NCI-H524 treated with DMSO at 0.1 percent for 48 hours (cell line): ENCODE measurements around the gene ADPRHL1.

ENCODE experiments used
- DNase-seq: peaks from one replicate; lab custom pipeline; 2025; lab: John Stamatoyannopoulos, UW

The ADPRHL1 gene

DNA sequence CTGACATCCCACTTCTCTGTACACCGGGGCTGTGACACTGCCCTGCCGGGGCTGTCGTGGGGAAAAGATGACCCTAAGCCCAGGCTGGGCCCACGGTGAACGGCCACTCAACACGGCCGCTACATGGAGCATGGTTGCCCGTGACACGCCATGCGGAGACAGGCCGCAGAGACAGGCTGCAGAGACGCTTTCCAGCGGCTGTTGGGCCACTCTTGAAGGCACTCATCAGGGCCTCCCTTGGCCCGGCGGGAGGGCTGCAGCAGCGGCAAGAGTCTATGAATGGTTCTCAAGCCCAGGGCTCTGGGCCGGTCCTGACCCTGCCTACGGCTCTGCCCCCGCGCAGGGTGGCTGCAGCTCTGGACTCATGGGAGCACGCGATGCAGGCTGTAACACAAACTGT is 22.1 kb downstream of the ADPRHL1 start:
- no peak for DNase-seq

DNA sequence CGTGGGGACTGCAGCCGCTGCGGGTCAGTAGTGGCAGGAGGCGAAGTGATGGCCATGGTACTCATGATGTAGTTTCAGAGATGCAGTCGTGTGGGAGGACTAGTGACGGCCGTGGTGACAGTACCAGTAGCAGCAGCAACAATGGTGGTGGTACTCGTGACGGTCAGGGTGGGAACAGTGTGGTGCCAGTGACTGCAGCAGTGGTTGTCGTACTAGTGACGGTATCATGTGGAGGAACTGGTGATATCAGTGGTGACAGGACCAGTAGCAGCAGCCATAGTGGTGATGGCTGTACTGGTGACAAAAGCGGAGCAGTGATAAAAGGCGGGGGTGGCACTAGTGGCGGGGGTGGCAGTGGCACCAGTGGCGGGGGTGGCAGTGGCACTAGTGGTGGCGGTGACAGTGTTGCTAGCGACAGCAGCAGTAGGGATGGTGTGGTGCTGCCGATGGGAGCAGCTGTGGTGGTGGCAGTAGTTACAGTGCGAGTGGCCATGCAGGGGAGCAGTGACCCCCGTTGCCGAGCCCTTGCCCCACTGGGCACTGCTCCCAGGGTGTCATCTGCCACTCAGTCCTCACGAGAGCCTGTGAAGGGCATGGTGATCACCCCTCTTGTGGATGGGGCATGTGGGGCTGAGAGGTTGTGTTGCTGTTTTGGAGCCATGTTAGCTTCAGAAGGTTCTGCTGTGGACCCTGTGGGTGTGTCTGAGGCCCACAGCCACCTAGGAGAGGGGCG is 22.7 kb downstream of the ADPRHL1 start:
- DNase-seq, result no peak

DNA sequence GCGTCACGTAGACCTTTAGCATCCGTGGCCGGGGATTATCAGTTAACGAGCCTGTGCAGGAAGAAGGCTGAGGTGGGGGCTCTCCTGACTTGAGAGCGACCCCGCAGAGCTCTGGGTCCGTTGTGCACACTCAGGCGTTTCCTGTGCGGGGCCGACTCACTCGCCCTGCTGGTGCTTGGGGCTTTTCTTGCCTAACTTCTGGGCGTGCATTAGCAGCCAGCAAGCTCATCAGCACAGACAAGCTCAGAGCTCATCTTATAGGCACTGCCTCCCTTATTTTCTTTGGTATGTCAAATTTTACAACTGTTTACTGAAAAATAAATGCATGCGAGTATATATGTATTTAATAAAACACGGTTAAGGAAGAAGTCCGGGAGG is 23.7 kb downstream of the ADPRHL1 start:
- no peak for DNase-seq

DNA sequence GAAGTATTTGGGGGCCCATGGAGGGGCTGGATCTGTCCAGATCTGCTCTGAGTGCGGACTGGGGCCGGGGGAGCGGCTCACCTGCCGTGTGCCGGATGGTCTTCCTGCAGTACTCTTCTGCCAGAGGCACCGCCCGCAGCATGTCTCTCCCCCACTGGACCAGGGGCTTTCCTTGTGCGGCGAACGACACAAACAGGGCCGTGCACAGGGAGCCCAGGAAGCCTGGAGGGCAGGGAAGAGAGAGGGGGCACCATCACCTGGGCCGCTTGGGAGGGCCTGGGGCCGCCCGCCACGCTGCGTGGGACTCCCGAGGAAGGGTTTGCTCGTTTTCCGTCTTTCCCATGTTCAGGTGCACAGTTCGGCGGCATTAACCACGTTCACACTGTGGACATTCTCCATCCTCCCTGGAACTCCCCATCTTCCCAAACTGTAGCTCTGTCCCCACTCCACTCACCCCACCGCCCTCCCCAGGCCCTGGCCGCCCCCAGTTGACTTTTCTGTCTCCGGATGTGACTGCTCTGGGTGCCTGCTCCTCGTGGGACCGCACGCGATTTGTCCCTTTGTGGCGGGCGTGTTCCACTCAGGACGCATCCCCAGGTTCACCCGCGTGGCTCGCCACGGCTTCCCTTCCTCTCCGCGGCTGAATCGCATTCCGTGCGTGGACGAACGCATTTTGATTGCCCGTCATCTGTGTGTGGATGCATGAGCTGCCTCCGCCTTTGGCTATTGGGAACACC is 24.2 kb downstream of the ADPRHL1 start:
- DNase-seq, result no peak

DNA sequence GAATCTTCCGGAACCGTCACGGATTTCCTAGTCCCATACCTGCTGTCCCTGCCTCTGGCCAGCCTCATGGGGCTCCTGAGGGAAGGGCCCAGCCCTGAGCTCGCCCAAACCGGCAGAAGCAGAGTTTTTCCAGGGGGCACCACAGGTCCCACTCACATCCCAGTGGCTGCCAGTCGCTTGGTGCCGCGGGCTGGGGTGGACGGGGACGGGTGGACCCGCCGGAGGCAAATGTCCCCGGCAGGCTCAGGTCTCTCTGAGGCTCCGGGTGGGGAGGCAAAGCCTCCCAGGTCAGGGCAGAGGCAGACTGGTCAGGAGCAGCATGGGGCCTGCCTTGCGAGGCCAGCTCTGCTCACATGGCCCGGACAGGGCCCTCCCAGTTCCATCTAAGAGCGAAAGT is 24.8 kb downstream of the ADPRHL1 start:
- no peak for DNase-seq

DNA sequence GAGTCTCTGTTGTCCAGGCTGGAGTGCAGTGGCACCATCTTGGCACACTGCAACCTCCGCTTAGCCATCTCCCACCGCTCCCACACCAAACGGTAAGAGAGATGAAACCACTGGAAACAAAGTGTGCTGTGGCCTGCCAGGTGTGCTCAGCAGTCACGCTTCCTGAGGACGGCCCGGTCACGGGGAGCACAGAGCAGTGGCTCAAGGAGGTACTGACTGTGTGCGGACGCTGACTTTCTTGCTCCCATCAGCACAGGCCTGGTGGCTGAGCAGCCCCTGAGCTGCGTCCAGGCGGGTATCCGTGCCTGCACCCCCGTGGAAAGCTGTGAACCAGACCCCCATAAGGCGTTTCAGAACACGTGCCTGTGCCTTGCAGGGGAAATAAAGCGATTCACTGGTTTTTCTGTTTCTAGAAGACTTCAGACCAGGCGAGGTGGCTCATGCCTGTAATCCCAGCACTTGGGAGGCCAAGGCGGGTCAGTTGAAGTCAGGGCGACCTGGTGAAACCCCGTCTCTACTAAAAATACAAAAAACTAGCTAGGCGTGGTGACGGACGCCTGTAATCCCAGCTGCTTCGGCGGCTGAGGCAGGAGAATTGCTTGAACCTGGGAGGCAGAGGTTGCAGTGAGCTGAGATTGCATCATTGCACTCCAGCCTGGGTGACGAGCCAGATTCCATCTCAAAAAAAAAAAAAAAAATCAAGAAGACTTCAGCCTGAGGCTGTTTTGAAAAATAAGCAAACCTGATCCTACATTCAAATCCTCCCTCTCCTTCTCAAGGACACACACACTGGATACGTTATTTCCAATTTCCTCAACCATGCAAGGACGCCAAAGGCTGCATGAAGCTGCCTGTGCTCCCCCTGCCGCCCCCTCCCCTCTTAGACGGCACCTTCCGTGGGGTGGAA is 25.5 kb downstream of the ADPRHL1 start:
- no peak for DNase-seq

DNA sequence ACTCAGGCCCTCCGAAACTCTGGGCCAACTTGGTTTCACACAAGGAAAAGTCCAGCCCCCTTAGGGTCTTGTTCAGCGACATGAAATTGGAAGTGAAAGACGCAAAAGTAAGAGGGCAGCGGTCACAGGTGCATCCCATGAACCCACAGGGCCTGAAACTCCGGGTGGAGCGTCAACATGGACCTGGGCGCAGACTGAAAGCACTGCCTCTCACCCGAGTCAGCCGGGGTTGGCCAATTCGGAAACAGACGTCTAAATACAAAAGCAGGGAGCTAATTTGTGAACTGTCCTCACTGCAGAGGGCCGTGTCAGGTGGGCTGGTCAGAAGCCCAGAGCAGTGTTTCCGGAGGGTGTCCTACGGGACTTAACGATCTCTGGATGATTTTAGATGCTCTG is 26.7 kb downstream of the ADPRHL1 start:
- no peak for DNase-seq

DNA sequence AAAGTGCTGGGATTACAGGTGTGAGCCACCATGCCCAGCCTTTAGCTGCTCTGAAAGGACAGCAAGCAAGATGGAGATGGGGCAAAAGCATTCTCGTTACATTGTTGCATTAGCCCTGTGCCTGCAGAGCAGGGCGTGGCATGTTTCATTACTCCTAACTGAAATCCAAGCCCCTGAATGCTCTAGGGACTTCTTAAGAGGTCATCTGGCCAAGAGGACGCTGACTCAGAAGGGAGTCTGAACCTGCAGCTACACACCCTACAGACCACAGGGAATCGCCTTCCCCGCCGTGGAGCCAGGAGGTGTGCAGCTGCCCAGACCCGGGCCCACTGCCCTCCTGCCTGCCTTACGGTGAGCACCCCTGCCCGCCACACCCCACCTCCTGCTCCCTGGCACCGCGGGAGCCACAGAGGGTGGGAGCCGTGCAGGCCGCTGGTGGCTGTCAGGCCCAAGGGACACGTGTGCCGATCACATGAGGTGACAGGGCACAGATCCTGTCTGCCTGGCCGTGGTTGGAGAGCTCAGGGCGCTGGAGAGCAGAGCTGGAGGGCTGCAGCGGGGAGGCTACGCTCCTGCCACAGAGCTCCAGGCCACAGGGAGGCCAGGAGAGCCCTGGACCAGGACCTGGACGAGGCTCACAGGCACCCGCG is 27.2 kb downstream of the ADPRHL1 start:
- DNase-seq, result no peak

DNA sequence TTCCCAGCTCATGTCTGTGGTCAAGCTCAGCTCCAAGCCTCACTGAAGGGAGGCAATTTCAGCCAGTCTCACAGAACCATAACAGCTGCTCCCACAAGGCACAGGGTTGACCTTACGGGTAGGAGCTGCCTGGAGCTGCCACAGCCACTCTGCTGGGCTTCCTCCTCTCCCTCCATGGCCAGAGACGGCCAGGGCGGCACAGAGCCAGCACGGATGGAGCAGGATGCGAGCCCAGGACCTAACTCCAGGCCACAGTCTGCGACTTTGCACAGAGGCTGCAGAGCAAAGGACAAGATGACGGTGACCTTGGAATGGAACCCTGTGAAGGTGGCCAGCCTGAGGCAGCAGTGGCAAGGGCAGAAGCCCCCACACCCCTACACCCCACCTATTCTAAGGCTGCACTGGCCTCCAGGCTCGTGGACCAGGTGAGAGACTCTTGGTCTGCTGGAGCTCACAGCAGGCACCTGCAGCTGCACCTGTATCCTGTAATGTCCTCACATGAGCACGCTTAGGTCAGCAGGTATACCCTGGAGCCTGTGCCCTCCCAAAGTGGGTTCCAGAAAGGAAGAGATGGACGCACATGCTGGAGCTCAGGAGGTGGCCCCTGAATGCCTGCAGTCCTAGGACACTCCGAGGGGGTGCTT is 29.6 kb downstream of the ADPRHL1 start:
- no peak for DNase-seq

DNA sequence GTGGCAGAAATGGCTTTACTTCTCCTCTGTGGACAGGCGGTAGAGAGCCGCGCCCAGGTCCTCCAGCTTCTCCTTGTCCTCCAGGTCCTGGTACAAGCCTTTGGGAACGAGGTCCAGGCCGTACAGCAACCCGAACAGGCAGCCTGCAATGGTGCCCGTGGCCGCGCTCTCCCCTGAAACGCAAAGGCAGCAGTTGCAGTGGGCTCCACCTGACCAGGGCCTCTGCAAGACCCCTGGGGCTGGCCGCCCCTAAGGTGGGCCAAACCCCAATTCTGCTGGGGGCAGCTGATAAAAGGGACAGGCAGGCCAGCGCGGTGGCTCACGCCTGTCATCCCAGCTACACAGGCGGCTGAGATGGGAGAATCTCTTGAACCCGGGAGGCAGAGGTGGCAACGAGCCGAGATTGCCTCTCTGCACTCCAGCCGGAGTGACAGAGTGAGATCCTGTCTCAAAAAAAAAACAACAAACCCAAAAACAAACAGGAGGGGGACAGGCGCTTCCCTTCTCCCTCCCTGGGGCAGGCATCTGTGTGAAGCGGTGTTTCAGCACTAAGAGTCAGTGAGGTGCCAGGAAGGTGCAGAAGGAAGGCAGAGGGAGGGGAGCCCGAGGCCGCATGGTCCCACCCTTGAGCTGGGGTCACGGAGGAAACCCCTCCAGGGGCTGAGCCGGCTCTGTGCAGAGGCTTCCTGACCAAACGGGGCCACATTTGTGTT is 30.3 kb downstream of the ADPRHL1 start:
- no peak for DNase-seq

DNA sequence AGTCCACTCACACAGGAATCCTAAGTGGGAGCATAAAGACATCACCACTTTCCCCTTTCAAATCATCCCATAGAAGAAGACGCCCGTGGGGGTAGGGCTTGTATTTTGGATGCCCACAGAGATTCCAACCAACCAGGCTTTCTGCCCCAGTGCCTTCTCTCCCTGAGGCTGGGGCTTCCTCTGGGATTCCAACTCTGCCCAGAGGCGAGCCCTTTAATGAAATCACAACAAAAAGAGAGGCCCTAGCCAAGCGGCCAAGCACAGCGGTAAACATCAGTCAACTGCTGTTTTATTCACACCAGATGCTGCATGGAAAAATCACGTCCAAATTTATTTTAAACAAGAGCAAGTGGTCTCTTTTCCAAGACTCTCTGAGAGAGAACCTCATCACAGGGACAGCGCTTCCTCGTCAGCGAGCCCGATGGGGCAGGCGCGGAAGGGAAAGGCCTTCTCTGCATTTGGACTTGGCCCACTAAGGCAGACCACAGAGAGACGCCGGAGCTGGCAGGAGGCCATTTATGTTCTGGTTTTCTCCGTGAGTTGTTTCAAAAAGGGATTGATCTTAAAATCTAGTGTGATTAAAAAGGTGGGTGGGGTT is 31.5 kb downstream of the ADPRHL1 start:
- no peak for DNase-seq

DNA sequence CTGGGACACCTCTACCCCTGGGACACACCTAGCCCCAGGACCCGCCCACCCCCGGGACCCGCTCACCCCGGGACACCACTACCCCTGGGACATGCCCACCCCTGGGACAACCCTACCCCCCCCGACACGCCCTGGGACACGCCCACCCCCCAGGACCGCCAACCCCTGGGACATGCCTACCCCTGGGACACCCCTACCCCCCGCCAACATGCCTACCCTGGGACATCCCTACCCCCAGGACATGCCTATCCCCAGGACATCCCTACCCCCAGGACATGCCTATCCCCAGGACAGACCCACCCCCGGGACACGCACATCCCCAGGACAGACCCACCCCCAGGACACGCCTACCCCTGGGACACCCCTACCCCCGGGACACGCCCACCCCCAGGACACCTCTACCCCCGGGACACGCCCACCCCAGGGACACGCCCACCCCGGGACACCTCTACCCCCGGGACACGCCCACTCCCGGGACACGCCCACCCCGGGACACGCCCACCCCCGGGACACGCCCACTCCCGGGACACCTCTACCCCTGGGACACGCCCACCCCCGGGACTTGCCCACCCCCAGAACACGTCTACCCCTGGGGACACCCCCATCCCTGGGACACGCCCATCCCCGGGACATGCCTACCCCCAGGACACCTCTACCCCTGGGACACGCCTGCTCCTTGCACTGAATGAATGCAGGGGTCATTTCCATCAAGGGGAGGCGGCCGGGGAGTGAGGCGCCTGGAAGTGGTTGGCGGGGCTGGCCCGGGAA is 32.3 kb downstream of the ADPRHL1 start:
- no peak for DNase-seq

DNA sequence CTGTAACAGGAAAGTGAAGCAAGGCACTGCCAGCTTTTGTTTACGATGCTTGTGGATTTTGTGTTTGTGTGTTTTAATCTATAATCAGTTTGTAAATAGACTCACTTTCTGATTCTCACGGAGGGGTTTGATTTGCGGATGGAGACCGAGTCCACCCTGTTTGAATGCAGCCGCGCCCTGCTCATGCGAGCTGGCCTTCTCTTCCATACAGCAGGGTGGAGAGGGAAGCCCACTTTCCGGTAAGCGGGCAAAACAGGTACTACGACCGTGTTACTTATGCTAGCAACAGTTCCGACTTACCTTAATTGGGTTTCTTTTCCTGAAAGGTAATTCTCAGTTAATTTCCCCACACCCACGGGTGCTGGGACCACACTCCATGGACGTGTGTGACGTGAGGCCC is 33.1 kb downstream of the ADPRHL1 start:
- DNase-seq, result no peak

DNA sequence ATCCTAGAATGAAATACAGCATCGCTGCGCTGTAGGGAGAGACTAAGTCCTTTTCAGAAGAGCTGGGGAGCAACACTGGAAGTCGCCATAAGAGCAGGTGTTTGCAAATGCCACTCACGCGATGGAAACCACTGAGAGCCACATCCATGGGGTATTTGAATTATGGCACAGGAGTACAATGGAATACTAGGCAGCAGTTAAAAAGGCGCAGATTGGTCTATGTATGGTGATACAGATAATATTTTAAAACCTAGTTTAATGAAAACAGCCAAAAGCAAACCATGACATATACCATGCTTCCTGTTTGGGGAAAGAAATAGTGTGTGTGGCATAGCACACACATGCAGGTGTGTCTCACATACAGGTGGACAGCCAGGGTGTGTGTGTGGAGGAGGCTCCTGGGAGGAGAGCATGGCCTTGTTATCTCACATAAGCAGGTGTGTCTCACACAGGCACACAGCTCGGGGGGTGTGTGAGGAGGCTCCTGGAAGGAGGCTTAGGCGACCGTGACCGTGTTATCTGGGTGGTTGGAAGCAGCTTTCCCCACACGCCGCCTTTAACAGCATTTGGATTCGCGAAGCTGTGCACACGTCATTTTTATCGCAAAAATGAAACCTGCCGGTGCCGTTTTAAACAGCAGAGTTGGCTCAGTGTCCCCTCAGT is 33.6 kb downstream of the ADPRHL1 start:
- DNase-seq, result no peak

DNA sequence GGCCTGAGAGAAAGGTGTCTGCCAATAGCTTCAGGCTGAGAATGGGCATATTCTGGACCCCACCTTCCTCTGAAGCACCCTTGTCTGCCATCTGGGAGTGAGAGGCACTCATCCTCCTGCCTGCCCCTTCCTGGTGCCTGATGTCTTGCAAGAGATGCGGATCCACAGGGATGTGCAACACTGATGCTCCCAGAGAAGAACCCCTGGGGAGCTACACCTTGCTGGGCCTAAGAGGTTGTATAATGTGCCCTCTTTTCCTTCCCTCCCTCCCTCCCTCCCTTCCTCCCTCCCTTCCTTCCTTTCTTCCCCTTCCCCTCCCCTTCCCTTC is 34.6 kb downstream of the ADPRHL1 start:
- no peak for DNase-seq

DNA sequence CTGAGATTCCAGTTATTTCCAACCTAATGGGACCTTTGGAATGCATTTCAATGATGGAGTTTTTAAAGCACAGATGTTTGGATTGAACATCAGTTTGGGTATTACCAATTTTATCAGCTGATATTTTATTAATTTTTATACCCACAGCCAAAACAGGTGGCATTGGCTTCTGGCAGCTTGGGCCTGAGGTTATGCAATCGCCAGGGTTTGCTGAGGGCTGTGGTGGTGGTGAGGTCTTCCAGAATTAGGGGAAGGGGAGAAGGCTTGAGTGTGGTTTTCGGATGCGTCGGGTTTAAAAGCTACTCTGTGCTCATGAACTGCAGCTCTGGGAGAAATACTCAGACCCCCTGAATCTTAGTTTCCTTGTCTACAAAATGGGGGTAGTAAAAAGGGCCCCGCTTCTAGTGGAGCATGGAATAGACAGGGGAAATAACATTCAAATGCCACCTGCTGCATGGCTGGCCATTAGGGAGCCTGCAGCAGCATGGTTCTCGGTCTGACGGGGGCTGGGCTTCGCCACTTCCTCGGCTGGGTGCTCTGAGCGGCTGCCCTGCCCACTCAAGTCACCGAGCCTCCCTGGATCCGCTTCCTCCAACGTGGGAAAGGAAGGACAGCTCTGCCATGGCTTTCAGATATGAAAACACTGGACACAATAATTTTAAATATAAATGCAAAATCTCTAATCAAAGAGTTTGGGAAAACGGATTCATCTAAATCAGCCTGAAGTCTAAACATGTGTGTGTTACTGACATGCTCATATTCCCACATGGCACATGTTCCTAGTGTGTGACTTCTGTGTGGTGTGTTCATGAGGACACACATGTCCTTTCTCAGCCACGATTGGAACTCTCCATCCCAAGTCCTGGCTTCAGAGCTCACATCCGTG is 35.2 kb downstream of the ADPRHL1 start:
- no peak for DNase-seq

DNA sequence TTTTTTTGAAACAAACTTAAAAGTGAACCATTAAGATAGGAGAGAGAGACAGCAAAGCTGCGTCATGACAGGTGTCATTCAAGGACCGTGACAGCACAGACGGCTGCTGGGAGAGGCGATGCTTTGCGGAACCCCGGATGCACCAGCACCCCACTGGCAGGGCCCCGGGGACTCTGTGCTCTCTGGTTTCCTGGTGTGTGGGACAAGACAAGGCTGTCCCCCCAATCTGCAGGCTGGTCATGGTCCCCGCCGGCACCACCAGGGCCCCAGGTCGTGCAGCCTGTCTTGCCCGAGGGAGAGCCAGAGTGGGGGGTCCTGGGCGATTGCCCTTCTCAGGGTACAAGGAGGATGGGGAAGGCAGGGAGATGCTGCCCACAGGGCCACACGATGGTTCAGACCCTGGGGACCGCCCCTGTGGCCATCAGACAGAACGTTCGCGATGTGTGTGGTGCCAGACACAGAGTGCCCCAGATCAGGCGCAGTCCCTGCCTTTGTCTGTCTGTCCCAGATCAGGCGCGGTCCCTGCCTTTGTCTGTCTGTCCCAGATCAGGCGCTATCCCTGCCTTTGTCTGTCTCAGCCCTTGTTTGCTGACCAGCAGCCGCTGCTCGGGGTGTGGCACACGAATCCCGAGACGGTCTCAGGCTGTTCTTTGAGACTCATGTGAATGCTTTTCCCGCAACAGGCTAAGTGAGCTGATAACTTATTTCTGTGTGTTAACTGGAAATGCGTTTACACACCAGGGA is 36.1 kb downstream of the ADPRHL1 start:
- DNase-seq, result no peak

DNA sequence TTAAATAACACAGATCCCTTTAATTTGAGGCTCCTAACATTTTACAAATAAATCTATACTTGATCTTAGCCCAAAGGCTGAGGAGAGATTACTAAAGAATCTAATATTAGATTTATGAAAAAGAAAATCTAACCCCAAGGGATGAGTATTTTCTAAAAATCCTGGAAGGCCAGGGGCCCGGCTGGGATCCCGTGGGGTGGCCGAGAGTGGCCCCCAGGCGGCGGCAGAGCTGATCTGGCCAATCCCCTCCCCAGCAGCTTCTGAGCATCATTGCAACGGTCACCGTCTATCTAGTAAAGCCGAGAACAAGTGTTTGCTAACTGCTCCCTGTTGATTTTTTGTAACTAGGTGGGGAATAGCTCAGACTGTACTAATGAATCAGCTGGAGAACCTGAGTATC is 37.5 kb downstream of the ADPRHL1 start:
- no peak for DNase-seq
